Measurements from ENCODE around the gene SYCE3. TPM values are rescaled to one million over a fixed set of nuclear protein-coding genes. Genes with fewer than 3 reads are reported as not detected.

The SYCE3 gene
- polyA plus RNA-seq, 1 of the 3 experiments (the other 2 are of a cell fraction): 3.6 TPM

- Histone ChIP-seq H3K27me3 (ENCODE audit: insufficient read depth) (no peaks in the 10 kb centered on the region), H3K4me3 (ENCODE audit: low read depth in 2 of 2, low read length in 1 of 2) (no peak overlapping the region), H3K9me2 (no peaks in the 10 kb centered on the region), H3K9me3 (no peaks in the 10 kb centered on the region), H3K9ac (no peak overlapping the region), H3K4me2 (no peak overlapping the region), H3F3A (replicated peaks; ENCODE audit: insufficient read depth) (peaks cover 6% of the 10 kb centered on the region), H4K20me1 (ENCODE audit: insufficient read depth) (no peaks in the 10 kb centered on the region), H3K4me1 (ENCODE audit: control insufficient read depth in 1 of 2, insufficient read depth in 2 of 2, low read depth in 1 of 2, low read length in 1 of 2) (peaks cover 4 to 9% of the 10 kb centered on the region in 2 experiments; a peak in 2 of 4 replicates), H2AFZ (ENCODE audit: low read depth) (no peak overlapping the region), H3K27ac (ENCODE audit: low read depth in 2 of 2, low read length in 1 of 2) (no peak overlapping the region), H3K79me2 (ENCODE audit: insufficient read depth) (no peaks in the 10 kb centered on the region), H3K36me3 (replicated peaks in 1 of 2; ENCODE audit: control insufficient read depth in 1 of 2, insufficient read depth in 2 of 2, low read length in 1 of 2) (no peaks in the 10 kb centered on the region)
- no peak for DNase-seq
- TF ChIP-seq, protein P1, sequence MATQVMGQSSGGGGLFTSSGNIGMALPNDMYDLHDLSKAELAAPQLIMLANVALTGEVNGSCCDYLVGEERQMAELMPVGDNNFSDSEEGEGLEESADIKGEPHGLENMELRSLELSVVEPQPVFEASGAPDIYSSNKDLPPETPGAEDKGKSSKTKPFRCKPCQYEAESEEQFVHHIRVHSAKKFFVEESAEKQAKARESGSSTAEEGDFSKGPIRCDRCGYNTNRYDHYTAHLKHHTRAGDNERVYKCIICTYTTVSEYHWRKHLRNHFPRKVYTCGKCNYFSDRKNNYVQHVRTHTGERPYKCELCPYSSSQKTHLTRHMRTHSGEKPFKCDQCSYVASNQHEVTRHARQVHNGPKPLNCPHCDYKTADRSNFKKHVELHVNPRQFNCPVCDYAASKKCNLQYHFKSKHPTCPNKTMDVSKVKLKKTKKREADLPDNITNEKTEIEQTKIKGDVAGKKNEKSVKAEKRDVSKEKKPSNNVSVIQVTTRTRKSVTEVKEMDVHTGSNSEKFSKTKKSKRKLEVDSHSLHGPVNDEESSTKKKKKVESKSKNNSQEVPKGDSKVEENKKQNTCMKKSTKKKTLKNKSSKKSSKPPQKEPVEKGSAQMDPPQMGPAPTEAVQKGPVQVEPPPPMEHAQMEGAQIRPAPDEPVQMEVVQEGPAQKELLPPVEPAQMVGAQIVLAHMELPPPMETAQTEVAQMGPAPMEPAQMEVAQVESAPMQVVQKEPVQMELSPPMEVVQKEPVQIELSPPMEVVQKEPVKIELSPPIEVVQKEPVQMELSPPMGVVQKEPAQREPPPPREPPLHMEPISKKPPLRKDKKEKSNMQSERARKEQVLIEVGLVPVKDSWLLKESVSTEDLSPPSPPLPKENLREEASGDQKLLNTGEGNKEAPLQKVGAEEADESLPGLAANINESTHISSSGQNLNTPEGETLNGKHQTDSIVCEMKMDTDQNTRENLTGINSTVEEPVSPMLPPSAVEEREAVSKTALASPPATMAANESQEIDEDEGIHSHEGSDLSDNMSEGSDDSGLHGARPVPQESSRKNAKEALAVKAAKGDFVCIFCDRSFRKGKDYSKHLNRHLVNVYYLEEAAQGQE (IDR thresholded peaks at IDR 0.05; ENCODE audit: low read depth, low read length): no peak
- TF ChIP-seq TCF12 (IDR thresholded peaks at IDR 0.05): no peak
- no peak for TF ChIP-seq POLR2AphosphoS5 (IDR thresholded peaks at IDR 0.05; ENCODE audit: low read depth, low read length)
- no peak for TF ChIP-seq TAF1 (IDR thresholded peaks at IDR 0.05; ENCODE audit: borderline replicate concordance, low read depth, low read length)
- no peak for TF ChIP-seq CHD2 (IDR thresholded peaks at IDR 0.05; ENCODE audit: low read length, partially characterized antibody)
- no peak for TF ChIP-seq NFIC (IDR thresholded peaks at IDR 0.05; ENCODE audit: borderline replicate concordance)
- 83% methylated on average over 3 of the region's 5 CpGs for WGBS (ENCODE audit: low lambda C conversion rate)
- POLR2A ChIA-PET: interaction anchor here (1.6 to 2.3 kb wide), 2 partner anchors 18 to 20 kb away, joined by 5 to 7 read pairs; partner anchors contain the start of genes SCO2 and SYCE3
- CTCF ChIA-PET: interaction anchor here (1.1 to 4.9 kb wide), 4 partner anchors 8 to 19 kb away, joined by 4 to 31 read pairs (median 6); partner anchors contain the start of genes SCO2 and SYCE3
Measured at GRCh38 chr22:50544746-50545253, 17.9 kb downstream of the SYCE3 start.

- Histone ChIP-seq H3K4me3 (ENCODE audit: low read depth in 2 of 2, low read length in 1 of 2) (no peak overlapping the region), H3K27ac (ENCODE audit: low read depth in 2 of 2, low read length in 1 of 2) (no peak overlapping the region), H3K27me3 (ENCODE audit: insufficient read depth) (no peaks in the 10 kb centered on the region), H3F3A (replicated peaks; ENCODE audit: insufficient read depth) (peaks cover 7% of the 10 kb centered on the region), H3K9me2 (no peaks in the 10 kb centered on the region), H3K79me2 (ENCODE audit: insufficient read depth) (no peaks in the 10 kb centered on the region), H3K4me2 (no peak overlapping the region), H3K9me3 (no peaks in the 10 kb centered on the region), H3K36me3 (replicated peaks in 1 of 2; ENCODE audit: control insufficient read depth in 1 of 2, insufficient read depth in 2 of 2, low read length in 1 of 2) (no peaks in the 10 kb centered on the region), H4K20me1 (ENCODE audit: insufficient read depth) (no peaks in the 10 kb centered on the region), H3K4me1 (ENCODE audit: control insufficient read depth in 1 of 2, insufficient read depth in 2 of 2, low read depth in 1 of 2, low read length in 1 of 2) (peaks cover 6 to 9% of the 10 kb centered on the region in 2 experiments; a peak in 2 of 4 replicates), H2AFZ (ENCODE audit: low read depth) (no peak overlapping the region), H3K9ac (no peak overlapping the region)
- 67% methylated on average over 18 of the region's 52 CpGs for WGBS (ENCODE audit: low lambda C conversion rate)
- TF ChIP-seq NFIC (IDR thresholded peaks at IDR 0.05; ENCODE audit: borderline replicate concordance): no peak
- ChIA-PET CTCF (interaction anchor here (1.1 to 4.9 kb wide), 4 partner anchors 8 to 19 kb away, joined by 4 to 31 read pairs (median 6); partner anchors contain the start of genes SCO2 and SYCE3), POLR2A (interaction anchor here (1.6 to 2.3 kb wide), 2 partner anchors 18 to 19 kb away, joined by 5 to 7 read pairs; partner anchors contain the start of genes SCO2 and SYCE3)
- peak; percentile 83 for DNase-seq
Measured at GRCh38 chr22:50544078-50544745, 18.5 kb downstream of the SYCE3 start.
